ENCODE results near the gene USP48. TPM values are rescaled to one million over a fixed set of nuclear protein-coding genes. Genes with fewer than 3 reads are reported as not detected.
A peak's percentile ranks its signal among the peaks of the same experiment; 100 is the strongest.

USP48 gene
- total and polyA plus RNA-seq, 2 of the 8 experiments (the other 6 are each of a cell fraction or from before 2014, with no cell fraction given): 12.8 to 83.5 TPM

- Histone ChIP-seq H3K23me2 (ENCODE audit: low read depth, low read length) (peaks cover 7% of the 10 kb centered on the region; the same call in 1 of the 2 replicates), H3K23ac (ENCODE audit: insufficient read length) (no peak overlapping the region), H3K27me3 (replicated peaks in 1 of 4; ENCODE audit: control insufficient read depth in 3 of 4, extremely low read depth in 1 of 4, insufficient read depth in 3 of 4, low read length in 3 of 4) (peaks cover 0 to 16% (median 8%) of the 10 kb centered on the region in 4 experiments; a peak in 3 of 7 replicates), H3K4ac (replicated peaks; ENCODE audit: insufficient read length, low read depth, low read length) (no peak overlapping the region), H3K4me3 (ENCODE audit: extremely low read depth in 1 of 4, insufficient read depth in 2 of 4, low read depth in 3 of 4, low read length in 4 of 4) (peak overlapping the region; percentile 50 to 67 (median 56)), H3K9me3 (ENCODE audit: insufficient read depth in 2 of 2, low read depth in 1 of 2, low read length in 1 of 2) (no peaks in the 10 kb centered on the region), H3K27ac (ENCODE audit: low read depth, low read length) (no peak overlapping the region), H2BK15ac (ENCODE audit: low read length) (0 out of 2 replicates have a peak overlapping the region, but pooled peaks have one; percentile 29), H3K36me3 (ENCODE audit: control insufficient read depth in 2 of 4, insufficient read depth in 4 of 4, low read length in 3 of 4) (no peaks in the 10 kb centered on the region), H4K8ac (ENCODE audit: extremely low read depth, insufficient read depth, low read length) (no peak overlapping the region), H2BK20ac (ENCODE audit: low read length) (no peak overlapping the region), H2BK12ac (ENCODE audit: low read depth, low read length) (peak overlapping the region; percentile 72; the same call in 1 of the 2 replicates), H3K9ac (replicated peaks in 1 of 4; ENCODE audit: extremely low read depth in 1 of 4, low read depth in 3 of 4, low read length in 3 of 4) (peak overlapping the region in 3 of 4 experiments; percentile 16 to 74 (median 51); a peak in 4 of 7 replicates), H3K79me2 (ENCODE audit: control insufficient read depth in 1 of 2, insufficient read depth in 2 of 2, low read length in 2 of 2) (no peaks in the 10 kb centered on the region), H2AK5ac (ENCODE audit: low read depth, low read length) (no peak overlapping the region; the same call in 1 of the 2 replicates), H2AFZ (ENCODE audit: low read length) (peak overlapping the region; percentile 41; the same call in 1 of the 2 replicates), H3K14ac (ENCODE audit: insufficient read length) (no peak overlapping the region), H4K20me1 (replicated peaks in 1 of 2; ENCODE audit: control insufficient read depth in 1 of 2, insufficient read depth in 2 of 2, low read length in 2 of 2) (peaks cover 0 to 2% of the 10 kb centered on the region in 2 experiments), H2BK5ac (ENCODE audit: low read depth, low read length) (no peak overlapping the region), H4K5ac (ENCODE audit: insufficient read length, low read depth, low read length) (no peak overlapping the region), H3K56ac (replicated peaks; ENCODE audit: insufficient read length, low read depth, low read length) (no peak overlapping the region), H3K18ac (ENCODE audit: extremely low read depth, low read length) (peak overlapping the region; percentile 55; the same call in 1 of the 2 replicates), H4K91ac (replicated peaks; ENCODE audit: insufficient read length, low read length) (peak overlapping the region; percentile 12), H2BK120ac (replicated peaks; ENCODE audit: low read depth, low read length) (no peak overlapping the region), H3K4me1 (replicated peaks in 1 of 4; ENCODE audit: control insufficient read depth in 3 of 4, insufficient read depth in 4 of 4, low read length in 3 of 4) (peaks cover 0 to 19% (median 9%) of the 10 kb centered on the region in 4 experiments; a peak in 6 of 7 replicates), H3K4me2 (ENCODE audit: insufficient read depth in 1 of 2, low read depth in 2 of 2, low read length in 2 of 2) (peak overlapping the region; percentile 89 to 100), H3K79me1 (ENCODE audit: low read depth, low read length) (no peaks in the 10 kb centered on the region; the same call in 1 of the 2 replicates)
- no peak for FAIRE-seq
- ChIA-PET CTCF (ENCODE audit: partially characterized antibody) (interaction anchor here (0.8 to 1.0 kb wide), 2 partner anchors 28 to 49 kb away, joined by 3 to 4 read pairs; no protein-coding TSS in a partner anchor), POLR2A (ENCODE audit: partially characterized antibody) (interaction anchor here (0.6 to 1.1 kb wide), 6 partner anchors 13 to 800 kb away, joined by 3 to 7 read pairs (median 3); no protein-coding TSS in a partner anchor)
- no peak for DNase-seq (ENCODE audit: low read depth in 1 of 2, low spot score in 2 of 2)
- WGBS, 2 experiments (ENCODE audit: extremely low coverage in 1 of 2, insufficient coverage in 1 of 2, insufficient read length in 1 of 2, insufficient replicate concordance in 2 of 2, low coverage in 1 of 2, low lambda C conversion rate in 2 of 2, missing lambda C conversion rate in 1 of 2): 21% methylated on average over 32 of the region's 80 CpGs; no CpG with 5 or more reads in 1 of the 2 experiments
- no peak for TF ChIP-seq BRCA1 (IDR thresholded peaks at IDR 0.05; ENCODE audit: low read depth, low read length)
- TF ChIP-seq ASH2L (IDR thresholded peaks at IDR 0.05; ENCODE audit: low read length): no peak
- TF ChIP-seq TAF1 (IDR thresholded peaks at IDR 0.05; ENCODE audit: low read depth, low read length): no peak
- TF ChIP-seq BCL11A (IDR thresholded peaks at IDR 0.05; ENCODE audit: low read depth in 2 of 2, low read length in 2 of 2): no peak
- TF ChIP-seq MAX (IDR thresholded peaks at IDR 0.05): 0 out of 2 replicates have a peak, but pooled peaks have one; percentile 9
- no peak for TF ChIP-seq SIX5 (IDR thresholded peaks at IDR 0.05; ENCODE audit: low read depth, low read length)
- TF ChIP-seq GABPA (IDR thresholded peaks at IDR 0.05; ENCODE audit: borderline replicate concordance, insufficient read depth, low read length): no peak
- no peak for TF ChIP-seq POLR2A (IDR thresholded peaks at IDR 0.05; ENCODE audit: control extremely low read depth in 1 of 2, low read depth in 2 of 2, low read length in 2 of 2)
- TF ChIP-seq SIN3A (conservative IDR thresholded peaks at IDR 0.05 in 1 of 2, IDR thresholded peaks at IDR 0.05 in 1 of 2; ENCODE audit: low read depth in 1 of 2, low read length in 2 of 2): no peak
- no peak for TF ChIP-seq MAFK (IDR thresholded peaks at IDR 0.05; ENCODE audit: low read depth, low read length)
- TF ChIP-seq EZH2 (IDR thresholded peaks at IDR 0.05; ENCODE audit: low read depth, low read length, severe bottlenecking): no peak
These were observed 131.5 kb downstream of the USP48 start for GRCh38 chr1:21651214-21652042.
